Activated T-cell treated with anti-CD3 and anti-CD28 coated beads, Interleukin-2, amount 50 U/mL, for 72 hours (primary cell): Measurements from ENCODE around the gene MIXL1. TPM values are rescaled to one million over a fixed set of nuclear protein-coding genes. Genes with fewer than 3 reads are reported as not detected.
"Not testable (repeated sequence)": the region's sequence is repeated elsewhere in the genome, so short reads cannot be mapped to it uniquely, and the experiment has no call there.

Source experiments
- ATAC-seq, 2 donors: fragments of 150-1000 bp; cut with Tn5 transposase; replicated peaks in 1 of 2; 2 replicates each; pipeline ENCODE4 v1.10.0; 2021; ENCODE audit warnings: moderate library complexity in 2 of 2, mild to moderate bottlenecking in 1 of 2
- DNase-seq, 2 donors: peaks; one replicate each; pipeline ENCODE4 v3.0.0; 2021 to 2022; ENCODE audit warnings: mixed read lengths in 1 of 2
- H3K27ac Mint-ChIP-seq: one replicate; pipeline ENCODE4 v1.8.0; 2022; ENCODE audit warnings: mild to moderate bottlenecking, moderate library complexity, mixed read lengths
- H3K27me3 Mint-ChIP-seq: one replicate; pipeline ENCODE4 v1.8.0; 2022; ENCODE audit warnings: low read depth, mixed read lengths
- H3K36me3 Mint-ChIP-seq, 2 donors: one replicate each; pipeline ENCODE4 v1.8.0; 2022; ENCODE audit warnings: mixed read lengths in 2 of 2, mild to moderate bottlenecking in 1 of 2; ENCODE audit not compliant: insufficient read depth in 2 of 2
- H3K4me1 Mint-ChIP-seq: one replicate; pipeline ENCODE4 v1.8.0; 2022; ENCODE audit warnings: low read depth, mixed read lengths
- H3K4me3 Mint-ChIP-seq, 2 donors: one replicate each; pipeline ENCODE4 v1.8.0; 2022; ENCODE audit warnings: mild to moderate bottlenecking in 2 of 2, mixed read lengths in 2 of 2, moderate library complexity in 2 of 2
- H3K9me3 Mint-ChIP-seq, 2 donors: one replicate each; pipeline ENCODE4 v1.8.0; 2022; ENCODE audit warnings: mixed read lengths in 2 of 2
- total RNA-seq, 2 donors: library from RNA; stranded (reverse); gene quantifications; one replicate each; pipeline ENCODE4 v1.2.3, GENCODE V29; 2022

MIXL1 gene
- total RNA-seq, 2 donors from 2014 or later: not detected

DNA sequence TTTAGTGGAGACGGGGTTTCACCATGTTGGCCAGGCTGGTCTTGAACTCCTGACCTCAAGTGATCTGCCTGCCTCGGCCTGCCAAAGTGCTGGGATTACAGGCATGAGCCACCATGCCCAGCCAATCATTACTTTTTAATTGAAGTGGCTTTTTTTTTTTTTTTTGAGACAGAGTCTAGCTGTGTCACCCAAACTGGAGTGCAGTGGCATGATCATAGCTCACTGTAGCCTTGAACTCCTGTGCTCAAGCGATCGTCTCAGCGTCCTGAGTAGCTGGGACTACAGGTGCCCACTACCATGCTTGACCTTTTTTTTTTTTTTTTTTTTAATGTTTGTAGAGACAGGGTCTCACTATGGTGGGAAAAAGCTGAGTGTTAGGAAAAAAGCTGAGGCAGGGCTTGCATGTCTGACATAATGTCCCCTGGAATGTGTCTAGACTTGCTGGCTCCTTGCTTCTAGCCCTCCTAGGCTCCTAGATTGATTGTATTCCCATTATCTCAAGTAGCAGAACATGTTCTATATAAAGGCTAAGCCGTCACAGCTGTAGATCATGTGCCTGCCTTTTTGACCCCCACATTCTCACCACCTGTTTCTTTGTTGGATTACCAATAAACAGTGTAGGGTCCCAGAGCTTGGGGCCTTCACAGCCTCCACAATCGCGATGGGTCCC lies 48.9 kb downstream of the MIXL1 start:
- H3K4me3 Mint-ChIP-seq, H3K27me3 Mint-ChIP-seq, H3K27ac Mint-ChIP-seq, H3K4me1 Mint-ChIP-seq, H3K9me3 Mint-ChIP-seq, DNase-seq, ATAC-seq: not testable (repeated sequence)
- peaks cover 0 to 12% of the 10 kb centered on the region in 2 donors for H3K36me3 Mint-ChIP-seq

DNA sequence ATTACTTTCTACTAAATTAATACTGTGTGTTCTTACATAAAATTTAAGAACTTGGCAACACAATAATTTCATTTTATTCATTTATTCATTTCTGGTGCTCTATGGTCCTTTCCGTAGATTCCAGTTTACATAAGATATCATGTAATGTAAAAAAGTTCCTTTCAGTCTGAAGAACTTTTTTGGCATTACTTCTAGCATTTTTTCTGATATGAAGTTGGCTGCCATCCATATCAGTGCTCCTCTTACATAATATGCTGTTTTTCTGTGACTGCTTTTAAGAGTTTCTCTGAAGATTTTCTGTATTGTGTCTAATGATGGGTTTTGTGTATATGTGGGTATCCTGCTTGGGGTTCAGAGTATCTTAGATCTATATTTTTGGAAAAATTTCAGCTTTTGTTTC lies 50.7 kb downstream of the MIXL1 start:
- no peaks in the 10 kb centered on the region for H3K27me3 Mint-ChIP-seq
- ATAC-seq: no peak
- no peak overlapping the region for H3K4me3 Mint-ChIP-seq
- H3K4me1 Mint-ChIP-seq: no peaks in the 10 kb centered on the region
- DNase-seq: no peak
- H3K9me3 Mint-ChIP-seq: no peaks in the 10 kb centered on the region
- H3K36me3 Mint-ChIP-seq: peaks cover 0 to 9% of the 10 kb centered on the region in 2 donors
- peak overlapping the region; percentile 68 for H3K27ac Mint-ChIP-seq

DNA sequence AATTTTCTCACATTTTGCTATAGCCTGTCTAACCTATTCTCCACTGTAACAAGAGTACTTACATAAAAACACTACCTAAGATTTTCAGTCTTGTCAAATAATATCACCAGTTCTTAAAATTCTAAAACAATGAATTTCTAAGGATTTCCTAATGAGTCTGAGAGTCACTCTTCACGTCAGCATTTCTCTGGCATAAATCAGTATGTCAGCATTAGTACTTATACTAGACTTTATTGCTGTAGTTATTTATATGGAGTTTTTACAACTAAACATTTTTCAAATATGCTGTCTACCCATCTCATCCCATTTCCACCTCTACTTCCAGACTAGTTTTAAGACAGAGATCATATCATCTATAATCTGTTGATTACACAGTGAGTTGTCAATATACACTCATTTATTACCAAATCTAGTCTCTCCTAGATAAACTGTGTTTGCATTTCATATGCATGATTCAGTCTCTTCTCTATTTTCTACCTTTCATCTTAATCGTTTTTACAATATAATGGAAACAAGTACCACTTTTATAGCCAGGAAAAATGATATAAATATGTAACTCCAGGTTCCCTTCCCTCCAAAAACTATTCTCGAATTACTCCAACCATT lies 52.7 kb downstream of the MIXL1 start:
- DNase-seq (no peak), ATAC-seq (no peak)
- no peaks in the 10 kb centered on the region for H3K27me3 Mint-ChIP-seq
- H3K4me1 Mint-ChIP-seq: no peaks in the 10 kb centered on the region
- no peak overlapping the region for H3K27ac Mint-ChIP-seq
- no peak overlapping the region for H3K4me3 Mint-ChIP-seq
- peaks cover 0 to 9% of the 10 kb centered on the region in 2 donors for H3K36me3 Mint-ChIP-seq
- H3K9me3 Mint-ChIP-seq: no peaks in the 10 kb centered on the region

Other genes with a start within 250 kb of the MIXL1 start
- 10 to 100 TPM; 21.5 to 24.0 TPM for gene SDE2, start 224.3 kb upstream of the MIXL1 start, total RNA-seq
- gene H3-3A, start 160.9 kb upstream of the MIXL1 start, total RNA-seq: 100 to 1,000 TPM; 231 to 239 TPM
- gene ACBD3, start 36.9 kb upstream of the MIXL1 start, total RNA-seq: 10 to 100 TPM; 23.4 to 25.9 TPM
- gene LIN9, start 85.5 kb downstream of the MIXL1 start, total RNA-seq: 10 to 100 TPM; 11.3 to 13.2 TPM
- gene PARP1, start 184.4 kb downstream of the MIXL1 start, total RNA-seq: 100 to 1,000 TPM; 161 to 184 TPM